ENCODE data around the gene IREB2. TPM values are rescaled to one million over a fixed set of nuclear protein-coding genes. Genes with fewer than 3 reads are reported as not detected.

The IREB2 gene
- total and polyA plus RNA-seq, 2 donors (not counting 3 experiments of a cell fraction or from before 2014, with no cell fraction given), result 12.7 to 51.4 TPM

DNA sequence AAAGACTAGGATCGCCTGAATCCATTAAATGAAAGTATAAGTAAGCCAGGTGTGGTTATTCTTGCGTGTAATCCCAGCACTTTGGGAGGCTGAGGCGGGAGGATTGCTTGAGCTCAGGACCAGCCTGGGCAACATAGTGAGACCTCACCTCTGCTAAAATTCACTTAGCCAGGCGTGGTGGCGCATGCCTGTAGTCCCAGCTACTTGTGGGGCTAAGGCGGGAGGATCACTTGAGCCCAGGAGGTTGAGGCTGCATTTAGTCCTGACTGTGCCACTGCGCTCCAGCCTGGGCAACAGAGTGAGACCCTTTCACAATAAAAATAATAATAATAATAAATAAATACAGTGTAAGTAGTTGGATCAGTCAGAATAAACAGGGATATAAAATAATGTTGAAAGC lies 43.9 kb downstream of the IREB2 start:
- no peak overlapping the region for H2AFZ ChIP-seq (ENCODE audit: low read depth, low read length)
- H3K4me3 ChIP-seq (replicated peaks in 1 of 3; ENCODE audit: insufficient read depth in 1 of 3, low read depth in 1 of 3, low read length in 3 of 3), result no peak overlapping the region
- dilution Hi-C loops (cut with MboI; ENCODE audit: extremely low pct_ligation_motif_present, low sequenced_read_pairs), result no loop called here
- H3K9me1 ChIP-seq (replicated peaks; ENCODE audit: control insufficient read depth, extremely low read depth, insufficient read depth, low read length), result no peaks in the 10 kb centered on the region
- TF ChIP-seq JUN (IDR thresholded peaks at IDR 0.05; ENCODE audit: borderline replicate concordance, insufficient read depth, insufficient read length, low read depth) (no peak), POLR2AphosphoS5 (IDR thresholded peaks at IDR 0.05; ENCODE audit: insufficient read depth, low read depth, low read length) (no peak), FOS (IDR thresholded peaks at IDR 0.05; ENCODE audit: borderline replicate concordance, insufficient read depth, low read length) (no peak), MYC (IDR thresholded peaks at IDR 0.05; ENCODE audit: low read depth, low read length) (no peak)
- no peak overlapping the region for H3K9ac ChIP-seq (replicated peaks; ENCODE audit: extremely low read depth, insufficient read depth, low read length)
- H3K36me3 ChIP-seq (ENCODE audit: control insufficient read depth in 2 of 2, extremely low read depth in 1 of 2, insufficient read depth in 2 of 2, low read length in 2 of 2), result peaks cover 17 to 20% of the 10 kb centered on the region in 2 experiments
- POLR2A ChIA-PET, result no interaction called here
- H3K27me3 ChIP-seq (ENCODE audit: control insufficient read depth in 2 of 2, insufficient read depth in 2 of 2, low read length in 2 of 2), result no peaks in the 10 kb centered on the region
- BruUV-seq (replicated peaks), result no TSS peak
- no peaks in the 10 kb centered on the region for H4K20me1 ChIP-seq (replicated peaks; ENCODE audit: control insufficient read depth, extremely low read depth, insufficient read depth, low read length)
- no peaks in the 10 kb centered on the region for H3K79me2 ChIP-seq (ENCODE audit: control insufficient read depth, insufficient read depth, low read length)
- no peaks in the 10 kb centered on the region for H3K4me1 ChIP-seq (ENCODE audit: control insufficient read depth, extremely low read depth, insufficient read depth, low read length)
- H3K27ac ChIP-seq (ENCODE audit: insufficient read depth, low read depth, low read length), result no peak overlapping the region
- FAIRE-seq (no peak), DNase-seq (ENCODE audit: low read depth, low spot score) (no peak)
- CTCF ChIA-PET, result interaction anchor here (0.7 to 1.5 kb wide), 4 partner anchors 9 to 173 kb away, joined by 3 to 4 read pairs (median 3); no protein-coding TSS in a partner anchor
- H3K9me3 ChIP-seq (replicated peaks; ENCODE audit: control insufficient read depth, insufficient read depth, low read length), result no peaks in the 10 kb centered on the region
- intact Hi-C loops (cut with micrococcal nuclease), result loop anchor here (1.0 to 2.0 kb wide), 2 partner anchors 59 to 174 kb away; no protein-coding TSS in a partner anchor
- H3K4me2 ChIP-seq (ENCODE audit: insufficient read depth, low read length), result no peak overlapping the region

DNA sequence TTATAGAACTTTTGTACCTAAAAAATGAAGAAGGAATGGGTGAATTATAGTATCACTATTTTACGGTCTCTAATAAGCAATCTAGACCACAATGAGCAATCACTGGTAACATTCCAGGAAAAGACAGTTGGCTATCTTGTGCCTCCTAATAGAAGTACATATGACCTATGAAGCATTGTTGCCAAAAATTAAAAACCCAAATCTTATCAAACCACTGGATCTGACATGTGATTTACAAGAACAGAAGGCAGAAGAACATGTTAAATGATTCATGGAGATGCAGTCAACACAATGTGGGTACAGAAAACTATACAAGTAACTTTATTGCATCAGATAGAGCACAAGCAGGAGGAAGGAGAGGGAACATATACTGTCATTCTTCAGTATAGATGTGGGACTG lies 54.9 kb downstream of the IREB2 start:
- H3K9me3 ChIP-seq (replicated peaks; ENCODE audit: control insufficient read depth, insufficient read depth, low read length), result no peaks in the 10 kb centered on the region
- POLR2A ChIA-PET, result no interaction called here
- DNase-seq (ENCODE audit: low read depth, low spot score) (no peak), FAIRE-seq (no peak)
- TF ChIP-seq POLR2A (IDR thresholded peaks at IDR 0.05; ENCODE audit: low read depth, low read length) (no peak), FOS (IDR thresholded peaks at IDR 0.05; ENCODE audit: borderline replicate concordance, insufficient read depth, low read length) (no peak), MAX (IDR thresholded peaks at IDR 0.05; ENCODE audit: insufficient read depth, insufficient read length) (no peak), POLR2AphosphoS5 (IDR thresholded peaks at IDR 0.05; ENCODE audit: insufficient read depth, low read depth, low read length) (no peak), JUN (IDR thresholded peaks at IDR 0.05; ENCODE audit: borderline replicate concordance, insufficient read depth, insufficient read length, low read depth) (no peak), MYC (IDR thresholded peaks at IDR 0.05; ENCODE audit: low read depth, low read length) (no peak), EZH2 (IDR thresholded peaks at IDR 0.05; ENCODE audit: borderline replicate concordance, low read depth, low read length, severe bottlenecking) (no peak), GATA2 (IDR thresholded peaks at IDR 0.05; ENCODE audit: insufficient read depth, insufficient read length, low read depth, low read length) (no peak), CTCF (IDR thresholded peaks at IDR 0.05; ENCODE audit: extremely low read depth in 1 of 2, insufficient read depth in 1 of 2, low read depth in 1 of 2, low read length in 2 of 2) (no peak)
- no peak overlapping the region for H3K4me3 ChIP-seq (replicated peaks in 1 of 3; ENCODE audit: insufficient read depth in 1 of 3, low read depth in 1 of 3, low read length in 3 of 3)
- intact Hi-C loops (cut with micrococcal nuclease) (no loop called here), dilution Hi-C loops (cut with MboI; ENCODE audit: extremely low pct_ligation_motif_present, low sequenced_read_pairs) (no loop called here)
- H3K4me1 ChIP-seq (ENCODE audit: control insufficient read depth, extremely low read depth, insufficient read depth, low read length), result no peaks in the 10 kb centered on the region
- no peaks in the 10 kb centered on the region for H3K27me3 ChIP-seq (ENCODE audit: control insufficient read depth in 2 of 2, insufficient read depth in 2 of 2, low read length in 2 of 2)
- no peak overlapping the region for H3K4me2 ChIP-seq (ENCODE audit: insufficient read depth, low read length)
- no TSS peak for BruUV-seq (replicated peaks)
- no peak overlapping the region for H3K27ac ChIP-seq (ENCODE audit: insufficient read depth, low read depth, low read length)
- no peak overlapping the region for H2AFZ ChIP-seq (ENCODE audit: low read depth, low read length)
- H3K36me3 ChIP-seq (ENCODE audit: control insufficient read depth in 2 of 2, extremely low read depth in 1 of 2, insufficient read depth in 2 of 2, low read length in 2 of 2), result peaks cover 9 to 10% of the 10 kb centered on the region in 2 experiments
- no peaks in the 10 kb centered on the region for H3K9me1 ChIP-seq (replicated peaks; ENCODE audit: control insufficient read depth, extremely low read depth, insufficient read depth, low read length)
- no peaks in the 10 kb centered on the region for H3K79me2 ChIP-seq (ENCODE audit: control insufficient read depth, insufficient read depth, low read length)
- CTCF ChIA-PET, result no interaction called here
- no peaks in the 10 kb centered on the region for H4K20me1 ChIP-seq (replicated peaks; ENCODE audit: control insufficient read depth, extremely low read depth, insufficient read depth, low read length)
- H3K9ac ChIP-seq (replicated peaks; ENCODE audit: extremely low read depth, insufficient read depth, low read length), result no peak overlapping the region

Measured in endothelial cell of umbilical vein (primary cell).